ENCODE results near the gene BAD. TPM values are rescaled to one million over a fixed set of nuclear protein-coding genes. Genes with fewer than 3 reads are reported as not detected.
"Not testable (repeated sequence)": the region's sequence is repeated elsewhere in the genome, so short reads cannot be mapped to it uniquely, and the experiment has no call there.

Gene BAD
- total RNA-seq, 1 experiment from 2014 or later, result 122 TPM

DNA sequence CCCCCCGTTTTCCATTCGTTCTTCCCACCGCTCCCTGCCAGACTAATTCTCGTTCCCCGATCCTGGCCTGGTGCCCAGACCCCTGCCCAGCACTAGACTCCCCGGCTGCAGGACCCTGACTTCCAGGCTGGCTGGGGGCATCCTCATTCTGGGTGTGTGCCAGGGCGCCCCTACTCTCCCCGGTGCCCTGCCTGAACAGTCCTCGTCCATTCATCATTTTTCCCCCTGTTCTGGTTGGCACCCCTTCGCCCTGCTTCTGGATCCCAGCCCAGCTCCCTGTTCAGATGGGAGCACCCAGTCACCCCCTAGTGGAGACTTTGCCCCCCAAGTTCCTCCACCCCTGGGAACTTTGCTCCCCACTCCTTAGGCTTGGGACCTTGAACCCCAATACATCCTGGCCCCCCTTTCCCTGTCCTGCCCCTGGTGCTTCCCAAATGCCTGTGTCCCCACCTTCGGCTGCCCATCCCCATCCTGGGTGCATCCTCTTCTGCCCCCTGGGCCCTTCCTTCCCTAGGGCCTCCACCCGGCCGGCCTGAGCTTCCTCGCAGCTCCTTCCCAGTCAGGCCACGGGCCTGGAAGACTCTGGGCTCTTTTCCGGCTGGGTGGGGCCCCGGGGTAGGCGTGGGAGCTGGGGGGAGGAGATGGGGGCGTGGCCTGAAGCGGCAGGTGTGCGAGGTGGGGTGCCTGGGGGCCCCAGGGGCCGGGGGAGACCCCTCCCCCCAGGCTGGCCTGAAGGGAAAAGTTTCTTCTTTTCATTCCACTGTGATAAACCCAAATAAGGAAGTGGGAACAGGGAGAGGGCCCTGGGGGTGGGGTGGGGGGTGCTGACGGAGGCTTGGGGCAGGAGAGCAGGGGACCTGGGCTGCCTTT lies 32.2 kb downstream of the BAD start:
- in situ Hi-C loops (cut with HindIII; ENCODE audit: low pct_unique_long_range_greater_than_20kb, low sequenced_read_pairs), result no loop called here
- no peak for DNase-seq (ENCODE audit: low read depth)

DNA sequence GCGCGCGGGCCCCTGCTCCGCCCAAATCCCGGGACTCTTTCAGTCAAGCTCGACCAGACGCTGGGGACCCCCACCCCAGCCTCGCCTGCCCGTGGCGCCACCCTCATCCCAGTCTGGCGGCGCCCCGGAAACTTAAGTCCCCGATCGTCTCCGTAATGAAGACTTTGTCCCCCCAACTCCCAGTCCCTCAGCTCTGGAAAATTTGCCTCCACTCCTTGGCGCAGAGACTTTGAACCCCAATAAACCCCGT lies 32.8 kb downstream of the BAD start:
- in situ Hi-C loops (cut with HindIII; ENCODE audit: low pct_unique_long_range_greater_than_20kb, low sequenced_read_pairs), result no loop called here
- no peak for DNase-seq (ENCODE audit: low read depth)

DNA sequence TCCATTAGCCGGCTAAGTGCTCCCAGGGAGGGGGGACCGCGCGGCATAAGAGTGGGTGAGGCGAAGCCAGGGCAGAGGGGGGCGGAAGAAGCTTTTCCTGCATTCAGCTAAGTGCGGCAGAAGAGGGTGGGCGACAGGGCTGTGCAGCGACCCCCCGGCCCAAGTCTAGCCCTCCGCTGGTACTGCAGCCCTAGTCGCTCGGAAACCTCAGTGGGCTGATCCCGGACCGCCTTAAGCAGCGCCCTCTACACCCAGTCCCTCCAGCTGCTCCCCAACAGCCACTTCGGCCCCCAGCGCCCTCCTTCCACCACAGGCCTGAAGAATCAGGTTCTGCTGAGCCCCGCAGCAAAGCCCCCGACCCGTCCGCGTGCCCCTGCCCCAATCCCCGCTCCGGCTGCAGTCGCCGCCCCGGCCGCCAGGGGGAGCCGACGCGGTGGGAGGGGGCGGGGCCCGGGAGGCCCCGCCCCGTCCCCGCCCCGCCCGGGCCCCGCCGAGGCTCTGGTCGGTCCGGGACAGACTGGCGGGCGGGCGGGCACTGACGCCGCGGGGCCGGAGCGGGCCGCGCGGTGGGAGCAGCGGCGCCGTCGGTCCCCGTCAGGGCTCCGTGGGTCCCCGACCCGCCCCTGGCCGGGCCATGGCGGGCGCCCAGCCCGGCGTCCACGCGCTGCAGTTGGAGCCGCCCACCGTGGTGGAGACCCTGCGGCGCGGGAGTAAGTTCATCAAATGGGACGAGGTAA lies 33.3 kb downstream of the BAD start, which contains the start of gene PLCB3:
TSS of gene PLCB3 (plus strand) at position 515 of the 737 bp plus-strand sequence. CDS start at position 635, 120 bp downstream.
- DNase-seq (ENCODE audit: low read depth), result peak; percentile 33
- in situ Hi-C loops (cut with HindIII; ENCODE audit: low pct_unique_long_range_greater_than_20kb, low sequenced_read_pairs), result no loop called here

DNA sequence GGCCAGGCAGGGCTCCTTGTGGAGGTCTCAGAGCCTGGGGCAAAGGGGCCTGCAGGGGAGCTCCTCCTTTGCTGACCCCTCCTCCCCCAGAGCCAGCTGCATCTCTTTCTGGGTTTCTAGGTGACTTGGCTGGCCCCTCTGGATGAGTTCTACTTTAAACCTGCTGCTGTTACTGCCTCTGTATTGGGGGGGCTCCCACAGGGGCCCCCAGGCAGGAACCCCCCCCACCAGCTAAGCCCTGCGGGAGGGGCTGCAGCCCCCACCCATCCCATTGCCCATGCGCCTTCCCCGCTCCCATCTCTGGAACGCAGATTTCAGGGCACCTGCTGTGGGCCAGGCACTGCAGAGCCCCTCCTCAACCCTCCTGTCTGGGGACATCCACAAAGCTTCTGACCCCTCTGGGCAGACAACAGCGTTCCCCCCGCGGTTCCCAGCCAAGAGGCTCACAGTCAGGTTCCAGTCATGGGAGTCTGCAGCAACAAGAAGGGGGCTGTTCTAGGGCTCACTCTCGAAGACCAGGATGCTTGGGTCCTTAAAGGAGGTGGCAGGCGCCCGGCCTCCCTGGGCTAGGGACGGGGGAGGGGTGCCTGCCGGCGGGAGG lies 34.0 kb downstream of the BAD start:
- in situ Hi-C loops (cut with HindIII; ENCODE audit: low pct_unique_long_range_greater_than_20kb, low sequenced_read_pairs), result no loop called here
- no peak for DNase-seq (ENCODE audit: low read depth)

DNA sequence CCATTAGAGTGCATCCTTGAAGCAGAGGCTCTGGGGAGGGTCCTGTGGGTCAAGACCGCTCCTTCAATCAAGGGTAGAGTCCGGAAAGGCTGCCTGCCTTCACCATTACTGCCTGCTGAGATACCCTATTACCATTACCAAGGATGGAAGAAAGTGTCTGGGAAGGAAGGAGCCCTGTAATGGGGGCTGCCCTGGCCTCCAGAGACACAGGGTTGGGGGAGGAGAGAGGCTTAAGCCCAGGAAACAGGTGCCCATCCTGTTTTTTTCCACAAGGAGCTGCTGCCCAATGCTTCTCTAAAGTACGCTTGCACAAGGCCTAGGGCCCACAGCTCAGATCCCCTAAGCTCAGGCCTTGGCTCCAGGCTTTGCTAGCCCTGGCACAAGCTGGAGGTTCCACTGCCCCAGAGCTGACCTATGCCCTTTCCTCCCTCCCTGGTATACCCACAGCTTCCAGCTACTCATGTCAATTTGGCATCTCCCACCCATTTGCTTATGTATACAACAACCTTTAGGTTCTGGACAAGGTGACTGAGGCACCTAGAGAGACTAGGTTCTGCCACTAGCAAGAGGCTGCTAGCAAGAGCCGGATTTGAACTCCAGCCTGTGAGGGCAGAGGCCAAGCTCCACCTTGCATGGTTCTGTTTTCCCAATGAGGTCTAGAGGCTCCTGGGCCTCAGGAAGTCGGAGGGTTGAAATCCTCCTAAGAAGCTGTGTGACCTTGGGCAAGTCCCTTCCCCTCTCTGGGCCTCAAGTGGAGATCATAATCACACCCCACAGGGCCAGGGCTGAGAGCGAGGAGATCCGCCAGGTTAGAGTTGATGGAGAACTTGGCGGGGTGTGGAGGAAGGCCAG lies 34.7 kb downstream of the BAD start:
- in situ Hi-C loops (cut with HindIII; ENCODE audit: low pct_unique_long_range_greater_than_20kb, low sequenced_read_pairs), result no loop called here

DNA sequence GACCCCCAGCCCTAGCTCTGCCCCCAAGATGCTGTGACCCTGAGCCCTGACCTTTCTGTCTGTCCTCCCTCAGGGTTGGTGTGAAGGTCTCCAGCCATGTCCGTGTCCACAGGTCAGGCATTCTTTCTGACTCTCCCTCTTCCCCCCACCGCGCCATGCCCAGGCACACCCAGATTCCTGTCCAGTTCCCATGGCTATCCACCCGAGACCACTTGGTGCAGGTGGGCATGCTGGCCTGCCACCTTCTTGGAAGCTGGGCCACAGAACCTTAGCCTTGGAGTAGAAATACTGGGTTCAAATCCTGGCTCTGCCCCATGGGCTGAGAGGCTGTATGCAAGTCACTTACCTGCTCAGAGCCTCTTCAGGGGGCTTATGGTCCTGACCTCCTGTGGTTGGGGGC lies 35.4 kb downstream of the BAD start:
- in situ Hi-C loops (cut with HindIII; ENCODE audit: low pct_unique_long_range_greater_than_20kb, low sequenced_read_pairs), result no loop called here
- DNase-seq (ENCODE audit: low read depth), result no peak

More for the DNA sequence above, 34.7 kb downstream of the BAD start:
- no peak for DNase-seq (ENCODE audit: low read depth)

DNA sequence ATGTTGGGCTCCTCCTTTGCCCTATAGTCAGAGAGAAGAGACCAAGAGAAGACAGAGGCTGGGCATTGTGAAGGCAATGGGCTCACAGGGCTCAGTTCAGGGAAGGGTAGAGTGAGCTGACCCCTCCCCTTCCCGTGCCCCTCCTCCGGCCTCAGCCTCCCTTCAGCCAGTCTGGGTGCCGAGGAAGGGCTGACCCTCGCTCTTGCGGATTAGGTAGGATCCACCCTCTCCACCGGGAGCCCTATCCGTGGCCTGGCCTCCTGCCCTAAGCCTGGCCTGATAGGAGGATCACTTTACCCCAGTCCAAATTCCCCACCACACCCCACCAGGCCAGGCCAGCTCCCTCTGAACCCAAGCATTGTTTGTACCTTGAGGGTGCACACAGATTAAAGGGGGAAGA lies 35.9 kb downstream of the BAD start:
- in situ Hi-C loops (cut with HindIII; ENCODE audit: low pct_unique_long_range_greater_than_20kb, low sequenced_read_pairs), result no loop called here
- DNase-seq (ENCODE audit: low read depth), result no peak

DNA sequence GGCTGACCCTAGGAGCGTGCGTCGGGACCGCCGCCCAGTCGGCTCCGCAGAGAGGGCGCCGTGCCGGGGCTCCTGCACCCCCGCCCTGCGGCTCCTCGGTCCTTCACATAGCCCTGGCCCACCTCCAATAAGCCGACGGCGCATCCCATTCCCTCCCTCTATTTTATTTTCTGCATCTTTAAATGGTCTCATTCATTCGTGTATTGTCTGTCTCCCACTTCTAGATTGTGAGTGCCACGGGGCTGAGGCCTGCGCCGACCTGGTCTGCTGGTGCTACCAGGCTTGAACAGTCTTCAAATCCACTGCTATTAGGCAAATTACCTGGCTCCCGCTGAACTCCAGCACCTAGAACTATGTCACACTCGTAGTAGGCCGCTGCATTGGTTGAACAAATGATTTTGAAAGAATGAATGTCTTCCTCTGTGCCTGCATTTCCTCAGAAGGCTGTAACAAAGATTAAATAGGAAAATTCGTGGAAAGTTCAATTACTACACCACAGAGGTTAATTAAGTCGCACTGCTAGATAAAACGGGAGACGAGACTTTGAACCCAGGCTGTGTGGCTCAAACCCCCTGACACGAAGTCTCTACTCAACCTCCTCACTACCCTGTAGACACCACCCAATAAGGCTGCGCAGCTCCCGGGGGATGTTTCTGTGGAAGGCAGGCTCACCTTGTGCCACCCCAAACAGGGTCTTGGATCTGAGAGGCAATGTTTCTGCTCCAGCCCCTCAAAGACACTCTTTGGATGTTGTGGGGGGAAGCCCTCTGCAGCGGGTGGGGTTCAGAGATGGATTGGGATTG lies 36.5 kb downstream of the BAD start:
- DNase-seq (ENCODE audit: low read depth), result no peak
- in situ Hi-C loops (cut with HindIII; ENCODE audit: low pct_unique_long_range_greater_than_20kb, low sequenced_read_pairs), result no loop called here

DNA sequence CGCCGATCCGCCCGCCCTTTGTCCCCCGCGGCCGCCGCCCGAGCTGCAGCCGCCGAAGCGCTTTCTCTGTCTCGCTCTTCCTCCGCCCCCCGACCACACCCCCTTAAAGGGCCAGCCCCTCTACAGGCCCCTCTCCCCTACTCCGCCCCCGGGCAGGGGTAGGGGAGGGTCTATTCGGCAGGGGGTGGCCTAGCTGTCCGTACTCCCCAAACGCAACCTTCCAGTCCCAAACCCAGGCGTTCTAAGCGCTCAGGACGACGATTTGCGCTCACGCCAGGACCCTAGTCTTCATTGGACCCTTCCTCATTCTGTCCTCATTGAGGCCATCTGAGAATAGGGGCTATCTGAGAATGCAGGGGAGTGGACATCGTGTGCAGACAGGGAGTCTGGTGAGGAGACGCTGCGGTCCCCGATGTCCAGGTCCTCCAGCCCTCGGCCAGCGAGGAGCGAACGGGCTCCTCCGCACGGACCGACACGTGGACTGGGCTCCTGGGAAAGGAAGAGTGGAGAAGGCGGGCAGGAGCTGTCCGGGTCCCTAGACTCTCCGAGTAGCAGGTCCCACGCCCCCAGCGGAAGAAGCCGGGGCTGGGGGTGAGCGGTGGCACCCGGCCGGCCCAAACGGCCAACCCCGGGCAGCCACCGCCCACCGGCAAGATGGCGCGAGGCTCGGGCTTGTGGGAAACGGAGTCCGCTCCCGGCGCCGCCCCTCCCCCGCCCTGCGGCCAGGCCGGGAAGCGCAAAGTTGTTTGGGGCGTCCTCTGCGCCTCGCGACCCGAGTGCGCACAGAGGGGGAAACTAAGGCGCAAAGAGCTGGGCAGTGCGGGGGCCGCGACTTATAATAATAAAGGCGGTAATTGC lies 37.4 kb downstream of the BAD start, which contains the start of gene PPP1R14B:
TSS of gene PPP1R14B (minus strand) at position 73 of the 858 bp plus-strand sequence. CDS start 270 bp downstream, outside the sequence.
- peak; percentile 88 for DNase-seq (ENCODE audit: low read depth)
- in situ Hi-C loops (cut with HindIII; ENCODE audit: low pct_unique_long_range_greater_than_20kb, low sequenced_read_pairs), result no loop called here

DNA sequence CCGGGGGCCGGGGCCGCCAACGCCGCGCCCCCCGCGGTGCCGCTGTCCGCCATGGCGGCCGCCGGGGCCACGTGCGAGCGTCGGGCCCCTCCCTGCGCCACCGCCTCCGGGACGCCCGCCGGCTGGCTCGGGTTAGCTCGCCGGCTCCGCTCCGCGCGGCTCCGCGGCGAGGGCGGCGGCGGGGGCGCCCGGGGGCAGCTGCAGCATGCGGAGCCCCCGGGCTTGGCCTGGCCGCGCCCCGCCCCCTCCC lies 37.9 kb downstream of the BAD start:
- DNase-seq (ENCODE audit: low read depth); in situ Hi-C loops (cut with HindIII; ENCODE audit: low pct_unique_long_range_greater_than_20kb, low sequenced_read_pairs): not testable (repeated sequence)

DNA sequence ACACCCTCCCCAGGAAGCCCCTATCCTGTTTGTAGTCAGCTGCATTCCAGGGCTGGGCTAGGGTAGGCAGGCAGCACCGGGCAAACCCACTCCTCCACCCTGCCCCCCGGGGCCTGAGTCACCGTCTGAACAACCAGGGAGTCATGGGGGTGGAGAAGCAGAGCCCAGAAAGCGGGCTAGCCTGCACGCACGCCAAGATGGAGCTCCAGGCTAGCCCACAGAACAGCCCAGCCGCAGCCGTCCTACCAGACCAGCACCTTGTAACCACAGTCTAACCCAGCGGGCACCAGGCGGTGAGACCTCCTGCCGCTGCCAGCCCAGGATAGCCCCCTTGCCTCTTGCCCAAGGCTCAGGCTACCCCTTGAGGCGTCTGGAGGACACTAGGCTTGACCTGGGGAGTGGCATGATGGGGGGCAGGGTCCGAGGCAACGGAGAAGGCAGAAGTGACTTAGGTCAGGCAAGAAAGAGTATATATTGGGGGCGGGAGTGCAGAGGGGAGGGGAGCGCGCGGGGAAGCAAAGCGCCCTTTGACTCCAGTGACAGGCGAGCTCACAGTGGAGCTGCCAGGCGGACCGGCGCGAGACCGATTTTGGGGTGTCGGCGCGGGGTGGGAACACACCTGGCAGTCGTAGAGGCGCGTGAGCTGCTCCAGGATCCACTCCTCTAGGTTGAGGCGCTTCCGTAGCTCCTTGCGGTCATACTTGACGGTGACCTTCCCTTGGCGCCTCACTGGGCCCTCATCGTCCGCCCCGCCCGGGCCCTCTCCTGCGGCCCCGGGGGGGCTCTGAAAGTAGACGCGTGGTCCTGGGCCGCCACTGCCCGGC lies 38.5 kb downstream of the BAD start:
- in situ Hi-C loops (cut with HindIII; ENCODE audit: low pct_unique_long_range_greater_than_20kb, low sequenced_read_pairs), result no loop called here
- DNase-seq (ENCODE audit: low read depth), result peak; percentile 82

DNA sequence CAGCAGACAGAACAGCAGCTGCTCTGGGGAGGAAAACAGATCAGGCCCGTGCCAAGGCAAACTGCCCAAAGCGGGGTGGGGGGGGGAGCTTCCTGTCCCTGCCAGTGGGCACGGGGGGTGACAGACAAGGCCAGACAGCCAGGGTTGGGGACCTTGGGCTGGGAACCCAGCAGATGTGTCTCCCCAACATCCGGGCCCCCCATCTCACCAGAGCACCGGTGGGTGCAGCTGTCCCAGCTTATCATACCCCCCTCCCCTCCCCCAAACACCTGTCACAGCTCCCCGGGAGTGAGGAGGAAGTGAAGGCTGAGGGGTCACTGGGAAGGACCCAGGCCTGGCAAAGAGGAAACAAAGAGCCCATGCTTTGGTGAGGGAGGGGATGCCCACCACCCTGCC lies 39.1 kb downstream of the BAD start:
- in situ Hi-C loops (cut with HindIII; ENCODE audit: low pct_unique_long_range_greater_than_20kb, low sequenced_read_pairs), result no loop called here
- DNase-seq (ENCODE audit: low read depth), result no peak

DNA sequence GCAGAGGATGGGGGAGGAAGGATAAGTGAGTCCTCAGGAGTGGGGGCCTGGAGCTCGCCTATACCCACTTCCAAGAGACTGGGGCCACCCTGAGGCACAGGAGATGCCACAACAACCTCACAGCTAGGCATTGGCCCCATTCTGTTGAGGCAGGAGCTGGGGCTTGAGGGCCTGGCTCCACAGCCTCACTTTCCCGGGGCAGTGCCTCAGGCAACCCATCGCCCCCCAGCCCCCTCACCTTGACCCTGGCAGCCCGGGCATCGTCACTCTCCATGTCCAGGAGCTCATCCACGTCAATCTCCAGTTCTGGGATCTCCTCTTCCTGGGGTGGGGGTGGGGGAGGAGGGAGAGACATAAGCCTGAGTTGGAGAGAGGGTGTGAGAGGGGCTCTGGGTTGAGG lies 39.5 kb downstream of the BAD start:
- no peak for DNase-seq (ENCODE audit: low read depth)
- in situ Hi-C loops (cut with HindIII; ENCODE audit: low pct_unique_long_range_greater_than_20kb, low sequenced_read_pairs), result no loop called here

DNA sequence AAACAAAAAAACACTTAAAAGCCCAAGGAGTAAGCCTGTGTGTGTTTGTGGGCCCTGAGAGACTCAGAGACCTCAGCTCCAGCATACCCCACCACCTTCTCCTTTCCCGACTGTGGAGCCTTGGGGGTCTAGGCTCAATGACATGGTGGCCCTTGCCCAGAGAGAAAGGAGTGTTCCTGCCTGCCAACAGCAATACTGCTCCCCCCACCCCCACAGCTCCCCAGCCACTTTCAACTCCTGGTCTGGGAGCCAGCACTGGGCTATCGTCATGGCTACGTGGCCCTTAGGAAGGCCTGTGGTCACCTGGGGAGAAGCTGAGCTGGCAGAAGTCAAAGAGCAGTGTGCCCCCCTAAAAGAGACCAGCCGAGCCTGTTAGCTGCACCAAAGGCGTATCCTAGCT lies 40.4 kb downstream of the BAD start:
- in situ Hi-C loops (cut with HindIII; ENCODE audit: low pct_unique_long_range_greater_than_20kb, low sequenced_read_pairs), result no loop called here
- no peak for DNase-seq (ENCODE audit: low read depth)

DNA sequence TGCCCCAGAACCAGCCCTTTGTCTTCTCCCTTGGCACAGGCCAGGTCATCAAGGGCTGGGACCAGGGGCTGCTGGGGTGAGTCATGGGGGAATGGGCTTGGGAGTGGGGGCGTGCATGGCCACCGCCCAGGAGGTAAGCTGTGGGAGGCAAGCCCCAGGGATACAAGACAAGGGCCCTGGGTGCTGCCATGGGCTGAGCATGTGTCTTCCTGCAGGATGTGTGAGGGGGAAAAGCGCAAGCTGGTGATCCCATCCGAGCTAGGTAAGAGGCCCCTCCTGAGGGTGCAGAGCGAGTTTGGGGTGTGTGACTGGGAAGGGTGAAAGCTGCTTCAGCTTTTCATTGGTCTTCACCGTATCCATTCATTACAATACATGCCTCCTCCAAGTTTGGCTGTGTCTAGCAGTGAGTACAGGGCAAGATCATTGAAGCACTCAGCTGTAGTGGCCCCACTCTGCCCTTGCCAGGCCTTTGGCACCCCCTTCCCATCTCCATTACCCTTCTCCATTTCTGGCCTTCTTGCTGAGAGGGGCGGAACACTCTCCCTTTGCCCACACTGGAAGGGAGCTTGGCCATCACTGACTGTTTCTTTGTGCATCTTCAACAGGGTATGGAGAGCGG lies 41.1 kb downstream of the BAD start:
- in situ Hi-C loops (cut with HindIII; ENCODE audit: low pct_unique_long_range_greater_than_20kb, low sequenced_read_pairs), result no loop called here

More for the DNA sequence above, 41.1 kb downstream of the BAD start:
- DNase-seq (ENCODE audit: low read depth), result no peak

Measured in Caki2 (cell line).